SK-N-SH (cell line): ENCODE results near the gene EPHA10.

ENCODE experiments used
- CTCF ChIP-seq: fragments of 200-600 bp; sonication (generic); IDR thresholded peaks from 2 replicates; pipeline ENCODE4 v1.6.1; 2017; ENCODE audit warnings: antibody characterized with exemption, mild to moderate bottlenecking, moderate library complexity
- EP300 ChIP-seq, 2 experiments: IDR thresholded peaks; 2 replicates each; pipeline versions ENCODE4 v1.4.0 to v1.6.1; 2012; ENCODE audit warnings: borderline replicate concordance in 1 of 2, low read depth in 1 of 2, low read length in 1 of 2
- EZH2phosphoT487 ChIP-seq: fragments of 200-600 bp; sonication (generic); IDR thresholded peaks from 2 replicates; pipeline ENCODE4 v1.6.1; 2017; ENCODE audit warnings: low read depth, mixed run types, mild to moderate bottlenecking, antibody characterized with exemption, moderate library complexity, borderline replicate concordance
- GABPA ChIP-seq: IDR thresholded peaks from 2 replicates; pipeline ENCODE4 v1.4.0; 2012; ENCODE audit warnings: low read depth, mild to moderate bottlenecking
- JUND ChIP-seq: IDR thresholded peaks from 2 replicates; pipeline ENCODE4 v1.4.0; 2012
- POLR2AphosphoS5 ChIP-seq: IDR thresholded peaks from 2 replicates; pipeline ENCODE4 v1.6.1; 2012; ENCODE audit warnings: low read depth, low read length
- SIN3A ChIP-seq: IDR thresholded peaks from 2 replicates; pipeline ENCODE4 v1.6.1; 2012; ENCODE audit warnings: low read depth, mild to moderate bottlenecking, low read length, moderate library complexity, borderline replicate concordance
- TAF1 ChIP-seq: IDR thresholded peaks from 2 replicates; pipeline ENCODE4 v1.6.1; 2012; ENCODE audit warnings: low read depth, mild to moderate bottlenecking, low read length, moderate library complexity, borderline replicate concordance

GRCh38 chr1:37739222-37739621, 25.7 kb downstream of the EPHA10 start:
- no peak for TF ChIP-seq JUND
- TF ChIP-seq POLR2AphosphoS5, result no peak
- TF ChIP-seq CTCF, result no peak
- no peak for TF ChIP-seq EP300 (IDR thresholded peaks at IDR 0.05; ENCODE audit: borderline replicate concordance in 1 of 2, low read depth in 1 of 2, low read length in 1 of 2)
- no peak for TF ChIP-seq TAF1
- TF ChIP-seq SIN3A, result no peak
- TF ChIP-seq EZH2phosphoT487, result no peak
- TF ChIP-seq GABPA, result no peak
